HG02840 (cell line): ENCODE results near the gene ZBTB8A.
"Not testable (repeated sequence)": the region's sequence is repeated elsewhere in the genome, so short reads cannot be mapped to it uniquely, and the experiment has no call there.

ENCODE experiments used
- ATAC-seq: cut with Tn5 transposase; IDR thresholded peaks from one replicate; pipeline ENCODE4 v1.9.1; 2021; ENCODE audit warnings: mild to moderate bottlenecking, moderate library complexity, moderate number of reproducible peaks; ENCODE audit not compliant: unreplicated experiment, low FRiP score

ZBTB8A gene

DNA sequence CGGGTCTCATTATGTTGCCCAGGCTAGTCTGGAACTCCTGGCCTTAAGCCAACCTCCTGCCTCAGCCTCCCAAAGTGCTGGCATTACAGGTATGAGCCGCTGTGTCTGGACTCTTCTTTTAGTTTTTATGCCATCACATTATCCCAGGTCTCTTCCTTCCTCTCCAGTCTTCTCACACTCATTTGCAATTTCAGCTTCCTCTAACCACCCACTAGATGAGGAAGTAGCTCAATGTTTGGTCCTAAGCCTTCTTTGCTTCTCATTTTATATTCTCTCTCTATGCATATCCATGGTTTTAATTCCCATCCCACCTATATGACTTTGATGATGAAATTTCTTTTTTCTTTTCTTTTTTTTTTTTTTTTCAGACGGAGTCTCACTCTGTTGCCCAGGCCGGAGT, 3.1 kb upstream of the ZBTB8A start:
- no peak for ATAC-seq

DNA sequence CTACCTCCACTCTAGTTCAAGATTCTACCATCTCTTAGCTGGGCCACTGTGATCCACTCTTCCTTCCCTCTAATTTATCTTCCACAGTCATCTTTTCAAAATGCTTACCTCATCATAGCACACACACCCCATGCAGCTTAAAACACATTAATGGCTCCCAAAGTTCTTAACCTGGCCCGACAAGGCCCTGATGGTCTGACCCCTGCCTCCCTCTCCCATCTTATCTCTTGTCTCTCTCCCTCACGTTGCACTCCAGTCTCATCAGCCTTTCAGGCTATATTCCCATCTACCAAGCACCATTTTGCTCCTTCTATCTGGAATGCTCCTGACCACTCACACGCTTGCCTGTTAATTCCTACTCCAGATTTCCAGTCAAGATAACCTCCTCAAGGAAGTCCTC, 2.5 kb upstream of the ZBTB8A start:
- no peak for ATAC-seq

DNA sequence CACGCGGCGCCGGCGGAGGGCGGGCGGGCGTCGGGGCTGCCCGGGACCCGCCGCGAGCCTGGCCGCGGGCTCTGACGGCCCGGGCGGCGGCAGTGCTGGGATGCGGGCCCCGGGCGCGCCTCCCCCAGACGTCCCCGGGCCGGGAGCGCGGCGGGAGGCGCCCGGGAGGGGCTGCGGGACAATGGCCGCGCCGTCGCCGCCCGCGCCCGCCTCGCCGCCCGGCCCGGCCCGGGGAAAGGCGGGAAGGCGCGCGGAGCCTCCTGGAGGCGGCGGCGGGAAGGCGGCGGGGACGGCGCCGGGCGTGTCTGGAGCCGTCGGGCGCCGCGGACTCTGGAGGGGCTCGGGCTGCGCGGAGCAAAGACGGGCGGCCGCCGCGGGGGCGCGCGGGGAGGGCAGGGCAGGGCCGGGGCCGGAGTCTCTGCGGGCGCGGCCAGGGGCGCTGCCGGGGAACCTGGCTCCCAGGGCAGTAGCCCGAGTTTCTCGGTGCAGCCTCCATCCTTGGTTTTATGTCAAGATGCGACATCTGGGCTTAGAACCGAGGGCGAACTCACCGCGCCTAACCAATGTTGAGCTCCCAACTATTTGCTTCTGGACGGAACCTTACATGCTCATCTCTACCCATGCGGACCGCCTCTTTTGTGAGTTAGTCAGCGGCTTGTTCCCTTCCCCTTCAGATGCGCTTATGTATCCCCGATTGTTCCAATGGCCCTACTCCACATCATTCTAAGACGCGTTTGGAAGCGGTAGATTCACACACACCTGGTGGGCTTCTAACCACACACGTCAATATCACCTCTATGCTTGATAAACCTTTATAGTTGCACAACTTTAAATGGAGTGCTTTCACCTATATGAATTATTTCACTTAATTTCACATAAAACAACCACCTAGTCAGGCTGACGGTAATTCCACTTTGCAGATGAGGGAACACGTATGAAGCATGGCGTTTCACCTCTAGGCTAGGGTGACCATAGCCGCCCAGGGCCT, 651 bp downstream of the ZBTB8A start:
- ATAC-seq, result no peak

DNA sequence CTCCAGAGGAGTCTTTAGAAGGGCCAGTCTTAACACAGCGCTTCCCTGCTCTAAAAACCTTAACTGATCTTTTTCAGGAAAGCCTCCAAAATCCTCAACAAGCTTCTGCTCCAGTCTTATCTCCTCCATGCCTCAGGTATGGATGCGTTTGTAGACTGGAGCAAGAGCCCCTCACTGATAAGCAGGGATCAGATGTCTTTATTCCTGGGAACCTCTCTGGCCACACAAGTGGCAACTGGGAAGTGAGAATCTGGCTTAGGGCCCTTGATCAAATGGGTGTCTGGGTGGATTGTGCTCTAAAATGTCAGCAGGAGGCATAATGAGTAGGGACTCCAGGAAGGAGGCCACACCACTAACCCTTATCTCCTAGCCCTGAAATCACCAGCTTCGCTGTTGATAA, 1.4 kb downstream of the ZBTB8A start:
- no peak for ATAC-seq

DNA sequence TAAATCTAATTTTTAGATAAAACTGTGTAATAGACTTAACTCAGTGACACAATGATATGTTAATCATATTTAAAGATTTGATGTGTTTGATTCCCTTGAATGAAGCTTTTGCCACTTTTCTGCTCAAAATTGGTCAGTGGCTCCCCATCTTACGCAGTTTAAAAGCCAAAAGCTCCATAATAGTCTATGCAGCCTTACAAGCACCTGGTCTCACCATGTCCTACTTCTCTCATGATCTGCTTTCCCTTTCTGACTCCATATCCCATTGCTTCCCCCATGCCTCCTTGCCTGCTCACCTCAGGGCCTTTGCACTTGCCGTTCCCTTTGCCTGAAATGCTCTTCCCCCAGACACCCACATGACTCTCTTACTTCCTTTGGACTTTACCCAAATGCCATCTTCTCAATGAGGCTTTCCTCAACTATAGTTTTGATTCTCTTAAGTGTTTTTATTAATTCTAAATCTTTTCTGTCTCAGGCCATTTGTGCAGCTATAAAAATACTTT, 1.9 kb downstream of the ZBTB8A start:
- ATAC-seq, result no peak

DNA sequence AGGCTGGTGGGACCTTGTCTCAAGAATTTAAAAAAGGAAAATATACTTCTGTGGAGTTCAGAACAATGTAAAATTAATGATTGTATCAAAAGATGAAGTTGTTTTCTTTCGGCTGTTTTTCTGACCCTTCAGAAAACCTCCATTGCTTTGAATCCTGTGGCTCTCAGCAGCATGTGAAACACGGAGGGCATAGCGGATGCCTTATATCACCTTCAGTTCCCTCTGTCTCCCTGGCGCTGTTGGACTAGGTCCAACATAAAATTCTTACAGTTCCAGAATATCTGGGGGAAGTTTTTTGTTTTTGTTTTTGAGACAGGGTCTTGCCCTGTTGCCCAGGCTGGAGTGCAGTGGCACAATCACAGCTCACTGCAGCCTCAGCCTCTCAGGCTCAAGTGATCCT, 7.4 kb downstream of the ZBTB8A start:
- ATAC-seq, result no peak

DNA sequence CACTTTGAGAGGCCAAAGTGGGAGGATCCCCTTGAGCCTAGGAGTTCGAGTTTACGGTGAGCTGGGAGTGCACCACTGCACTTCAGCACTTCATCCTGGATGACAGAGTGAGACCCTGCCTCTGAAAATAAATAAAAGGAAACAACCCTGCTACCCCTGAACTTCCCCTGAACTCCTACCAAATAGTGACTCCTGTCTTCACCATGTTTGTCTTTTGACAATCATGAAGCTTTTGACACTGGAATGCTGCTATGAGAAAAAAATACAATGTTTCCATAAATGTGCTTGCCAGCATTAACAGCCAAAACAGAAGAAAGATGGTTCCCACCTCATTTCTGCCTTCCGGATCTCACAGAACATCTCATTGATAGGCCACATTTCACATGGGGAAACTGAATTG, 10.4 kb downstream of the ZBTB8A start:
- ATAC-seq, result no peak

DNA sequence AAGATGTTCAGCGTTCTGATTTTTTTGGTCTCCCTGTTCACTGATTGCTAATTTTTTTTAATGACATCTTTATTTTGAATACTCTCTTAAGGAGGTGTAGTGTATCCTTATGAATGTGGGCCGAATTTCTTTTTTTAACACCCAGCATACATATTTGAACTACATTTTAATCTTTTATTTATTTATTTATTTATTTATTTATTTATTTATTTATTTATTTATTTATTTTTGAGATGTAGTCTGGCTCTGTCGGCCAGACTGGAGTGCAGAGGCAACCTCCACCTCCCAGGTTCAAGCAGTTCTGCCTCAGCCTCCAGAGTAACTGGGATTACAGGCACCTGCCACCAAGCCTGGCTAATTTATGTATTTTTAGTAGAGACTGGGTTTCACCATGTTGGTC, 15.1 kb downstream of the ZBTB8A start:
- no peak for ATAC-seq

DNA sequence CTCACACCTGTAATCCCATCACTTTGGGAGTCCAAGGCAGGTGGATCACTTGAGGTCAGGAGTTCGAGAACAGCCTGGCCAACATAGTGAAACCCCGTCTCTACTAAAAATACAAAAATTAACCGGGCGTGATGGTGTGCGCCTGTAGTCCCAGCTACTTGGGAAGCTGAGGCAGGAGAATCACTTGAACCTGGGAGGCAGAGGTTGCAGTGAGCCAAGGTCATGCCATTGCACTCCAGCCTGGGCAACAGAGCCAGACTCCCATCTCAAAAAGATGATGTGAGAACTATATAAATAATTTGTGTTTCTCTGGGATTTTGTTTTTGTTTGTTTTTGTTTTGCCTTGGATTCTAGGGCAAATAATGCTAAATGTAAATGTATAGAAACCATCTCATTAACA, 17.8 kb downstream of the ZBTB8A start:
- not testable (repeated sequence) for ATAC-seq

DNA sequence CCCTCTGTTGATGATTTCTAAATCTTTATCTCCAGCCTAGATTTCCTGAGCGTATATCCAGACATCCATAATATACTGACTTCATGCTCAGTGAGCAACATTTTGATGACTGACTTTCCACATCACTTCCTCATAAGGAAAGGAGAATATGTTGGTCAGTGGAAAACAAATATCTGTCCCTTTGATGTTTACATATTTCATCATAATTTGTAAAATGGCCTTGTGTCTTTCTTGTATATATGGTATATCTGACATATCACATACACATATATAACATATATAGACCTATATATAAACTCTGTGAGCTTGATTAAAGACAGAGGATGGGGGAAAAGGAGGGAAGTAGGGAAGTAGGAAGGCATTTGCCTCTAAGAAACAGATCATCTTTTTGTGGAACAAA, 18.6 kb downstream of the ZBTB8A start:
- ATAC-seq, result no peak

DNA sequence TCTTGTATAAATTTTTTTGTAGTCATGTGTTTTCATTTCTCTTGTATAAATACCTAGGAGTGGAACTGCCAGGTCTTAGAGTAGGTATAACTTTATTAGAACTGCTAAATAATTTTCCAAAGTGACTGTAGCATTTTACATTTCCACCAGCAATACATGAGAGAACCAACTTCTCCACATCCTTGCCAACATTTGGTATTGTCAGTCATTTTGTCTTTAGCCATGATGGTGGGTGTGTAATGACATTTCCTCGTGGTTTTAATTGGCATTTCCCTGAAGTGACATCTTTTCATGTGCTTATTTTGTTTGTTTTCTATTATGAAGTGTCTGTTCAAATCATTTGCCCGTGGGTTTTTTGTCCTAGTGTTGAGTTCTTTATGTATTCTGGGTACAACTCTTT, 29.7 kb downstream of the ZBTB8A start:
- ATAC-seq, result no peak

DNA sequence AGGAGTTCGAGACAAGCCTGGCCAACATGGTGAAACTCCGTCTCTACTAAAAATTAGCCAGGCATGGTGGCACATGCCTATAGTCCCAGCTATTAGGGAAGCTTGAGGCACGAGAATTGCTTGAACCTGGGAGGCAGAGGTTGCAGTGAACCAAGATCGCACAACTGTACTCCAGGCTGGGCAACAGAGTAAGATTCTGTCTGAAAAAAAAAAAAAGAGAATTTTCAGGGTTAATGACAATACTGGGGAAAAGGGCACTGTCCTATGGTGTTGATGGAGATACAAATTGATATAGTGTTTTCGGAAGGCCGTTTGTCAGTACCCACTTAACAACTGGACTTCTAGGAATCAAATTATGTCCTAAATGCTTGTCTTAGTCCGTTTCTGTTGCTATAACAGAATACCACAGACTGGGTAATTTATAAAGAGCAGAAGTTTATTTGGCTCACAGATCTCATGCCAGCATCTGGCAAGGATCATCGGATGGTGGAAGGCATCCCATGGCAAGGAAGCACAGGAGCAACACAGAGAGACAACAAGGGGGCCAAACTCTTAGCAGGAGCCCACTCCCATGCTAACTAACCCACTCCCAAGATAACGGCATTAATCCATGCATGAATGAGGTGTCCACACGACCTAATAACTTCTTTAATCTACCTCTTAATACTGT, 41.3 kb downstream of the ZBTB8A start:
- ATAC-seq, result no peak

DNA sequence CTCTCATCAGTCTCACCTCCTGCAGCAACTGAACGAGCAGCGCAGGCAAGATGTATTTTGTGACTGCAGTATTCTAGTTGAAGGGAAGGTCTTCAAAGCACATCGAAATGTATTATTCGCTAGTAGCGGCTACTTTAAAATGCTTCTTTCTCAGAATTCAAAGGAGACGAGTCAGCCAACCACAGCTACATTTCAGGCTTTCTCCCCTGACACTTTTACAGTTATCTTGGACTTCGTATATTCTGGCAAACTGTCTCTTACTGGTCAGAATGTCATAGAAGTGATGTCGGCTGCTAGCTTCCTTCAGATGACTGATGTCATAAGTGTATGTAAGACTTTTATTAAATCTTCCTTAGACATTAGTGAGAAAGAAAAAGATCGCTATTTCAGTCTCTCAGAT, 53.7 kb downstream of the ZBTB8A start:
- no peak for ATAC-seq

DNA sequence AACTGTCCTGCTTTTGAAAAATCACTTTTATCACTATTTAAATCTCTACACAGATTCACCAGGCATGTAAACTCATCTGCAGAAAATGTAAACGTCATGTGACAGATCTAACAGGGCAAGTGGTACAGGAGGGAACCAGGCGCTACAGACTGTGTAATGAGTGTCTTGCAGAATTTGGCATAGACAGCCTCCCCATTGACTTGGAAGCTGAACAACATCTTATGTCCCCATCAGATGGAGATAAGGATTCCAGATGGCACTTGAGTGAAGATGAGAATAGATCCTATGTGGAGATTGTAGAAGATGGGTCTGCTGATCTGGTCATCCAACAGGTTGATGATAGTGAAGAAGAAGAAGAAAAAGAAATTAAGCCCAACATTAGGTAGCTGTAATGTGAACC, 60.8 kb downstream of the ZBTB8A start:
- no peak for ATAC-seq

DNA sequence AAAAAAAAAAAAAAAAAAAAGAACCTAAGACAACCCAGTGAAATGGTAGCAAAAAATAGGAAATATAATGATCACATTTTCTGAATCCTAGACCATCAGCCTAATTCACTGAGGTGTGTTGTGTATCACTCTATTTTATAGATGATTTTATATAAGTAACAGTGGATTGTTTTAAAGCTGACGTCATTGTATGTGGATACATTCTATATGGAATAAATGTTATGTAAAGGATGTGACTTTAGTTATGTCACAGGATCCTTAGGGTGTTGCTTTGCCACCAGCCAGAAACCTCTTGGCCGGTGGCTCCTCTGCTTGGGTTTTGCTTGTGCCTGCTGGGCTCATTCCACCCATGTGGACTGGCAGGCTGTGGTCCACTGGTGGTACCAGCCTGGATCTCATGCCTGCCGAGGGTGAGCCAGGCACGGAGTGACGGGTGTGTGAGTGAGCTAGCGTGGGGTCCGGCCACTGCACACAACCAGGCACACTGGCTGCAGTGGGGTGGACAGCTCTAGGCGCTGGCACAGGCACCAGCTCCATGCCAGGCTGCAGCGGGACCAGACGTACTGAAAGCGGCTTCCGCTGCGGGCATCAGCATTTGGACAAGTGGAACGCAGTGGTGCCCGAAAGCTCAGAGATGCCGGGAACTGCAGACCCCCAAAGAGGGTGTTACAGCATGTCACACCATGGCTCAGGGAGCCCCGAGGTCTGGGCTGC, 66.6 kb downstream of the ZBTB8A start:
- no peak for ATAC-seq

DNA sequence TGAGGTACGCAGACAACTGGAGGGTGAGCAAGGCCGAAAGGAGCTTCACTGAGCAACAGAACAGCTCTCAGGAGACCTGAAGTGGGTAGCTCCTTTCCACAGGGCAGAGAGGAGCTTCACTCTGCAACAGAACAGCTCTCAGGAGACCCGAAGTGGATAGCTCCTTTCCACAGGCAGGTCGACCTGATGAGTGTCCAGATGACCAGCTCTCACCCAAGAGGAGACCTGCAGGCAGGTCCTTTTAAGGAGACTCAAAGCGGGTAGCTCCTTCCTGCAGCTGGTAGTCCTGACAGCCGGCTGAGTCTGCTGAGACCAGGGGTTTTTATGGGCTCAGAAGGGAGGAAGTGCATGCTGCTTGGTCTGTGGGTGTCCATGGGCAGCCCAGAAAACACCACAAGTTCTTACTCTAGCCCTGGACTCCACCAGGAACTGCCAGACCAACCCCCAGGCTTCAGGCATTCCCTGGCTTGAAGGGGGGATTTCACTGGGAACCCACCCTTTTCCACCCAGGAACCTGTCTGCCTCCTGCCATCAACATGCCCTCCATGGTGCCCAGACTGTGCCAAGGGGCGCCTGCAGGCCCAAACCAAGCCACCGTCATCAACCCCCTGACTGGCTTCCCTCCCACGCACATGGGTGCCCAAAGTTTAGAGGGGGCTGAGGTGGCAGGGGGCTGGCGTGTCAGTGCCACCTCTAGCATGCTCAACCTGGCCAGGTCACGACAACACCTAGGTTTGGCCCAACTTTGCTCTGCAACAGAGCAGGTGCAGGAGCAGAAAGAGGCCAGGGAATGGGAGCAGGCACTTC, 67.5 kb downstream of the ZBTB8A start:
- no peak for ATAC-seq

DNA sequence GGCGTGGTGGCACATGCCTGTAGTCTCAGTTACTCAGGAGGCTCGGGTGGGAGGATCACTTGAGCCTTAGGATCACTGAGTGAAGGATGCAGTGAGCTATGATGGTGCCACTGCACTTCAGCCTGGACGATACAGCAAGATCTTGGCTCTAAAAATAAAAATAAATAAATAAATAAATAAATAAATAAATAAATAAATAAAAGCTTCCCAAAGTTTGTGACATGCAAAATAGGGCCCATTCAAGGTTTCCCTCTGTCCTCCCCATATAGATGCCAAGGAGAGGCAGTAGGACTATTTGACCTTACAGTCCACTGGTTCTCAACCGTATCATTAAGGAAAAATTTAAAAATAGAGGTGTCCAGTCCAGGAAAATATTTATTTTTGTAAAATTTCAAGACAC, 70.0 kb downstream of the ZBTB8A start:
- ATAC-seq, result no peak

DNA sequence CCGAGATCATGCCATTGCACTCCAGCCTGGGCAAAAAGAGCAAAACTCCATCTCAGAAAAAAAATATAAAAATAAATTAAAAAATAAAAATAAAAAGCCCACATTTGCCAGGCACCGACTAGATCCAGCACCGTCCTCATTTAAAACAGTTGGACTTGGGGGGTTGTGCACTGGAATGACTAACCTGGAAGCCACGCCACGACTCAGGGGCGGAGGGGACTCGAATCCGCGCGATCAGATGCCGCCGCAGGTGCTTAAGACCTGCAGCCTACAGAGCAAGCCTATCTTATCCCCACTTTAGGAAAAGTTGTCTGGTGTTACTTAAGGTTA, 72.6 kb downstream of the ZBTB8A start:
- no peak for ATAC-seq

DNA sequence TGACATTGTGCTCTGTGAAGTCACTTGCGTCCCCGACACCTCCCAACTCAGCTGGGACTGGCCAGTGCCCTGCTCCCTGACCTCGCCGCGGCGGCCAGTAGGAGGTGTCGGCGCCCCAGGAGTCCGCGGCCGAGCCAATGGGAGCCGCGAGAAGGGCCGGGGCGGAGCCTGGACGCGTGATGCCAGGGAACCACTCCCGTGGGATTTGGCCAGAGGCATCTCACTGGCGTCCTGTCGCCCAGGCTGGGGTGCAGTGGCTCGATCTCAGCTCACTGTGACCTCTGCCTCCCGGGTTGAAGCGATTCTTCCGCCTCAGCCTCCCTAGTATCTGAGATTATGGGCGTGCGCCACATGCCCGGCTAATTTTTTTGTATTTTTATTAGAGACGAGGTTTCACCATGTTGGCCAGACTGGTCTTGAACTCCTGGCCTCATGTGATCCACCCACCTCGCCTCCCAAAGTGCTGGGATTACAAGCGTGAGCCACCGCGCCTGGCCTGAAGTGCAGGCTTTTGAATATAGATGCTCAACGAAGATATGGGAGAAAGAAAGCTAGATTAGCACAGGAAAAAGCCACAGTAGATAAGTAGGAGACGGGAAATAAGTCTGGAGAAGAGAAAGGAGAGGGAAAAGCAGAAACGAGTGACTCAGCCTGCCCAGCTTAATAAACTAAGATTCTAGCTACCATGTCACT, 73.1 kb downstream of the ZBTB8A start:
- no peak for ATAC-seq

DNA sequence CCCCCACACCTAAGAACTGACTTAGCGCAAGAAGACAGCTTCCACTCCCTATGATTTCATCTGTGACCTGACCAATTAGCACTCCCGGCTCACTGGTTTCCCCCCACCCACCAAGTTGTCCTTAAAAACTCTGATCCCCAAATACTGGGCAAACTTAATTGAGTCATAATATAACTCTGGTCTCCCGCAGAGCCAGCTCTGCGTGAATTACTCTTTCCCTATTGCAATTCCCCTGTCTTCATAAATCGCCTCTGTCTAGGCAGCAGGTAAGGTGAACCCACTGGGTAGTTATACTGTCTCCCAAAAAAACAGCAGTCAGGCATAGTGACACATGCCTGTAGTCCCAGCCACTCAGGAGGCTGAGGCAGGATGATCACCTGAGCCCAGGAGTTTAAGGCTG, 74.2 kb downstream of the ZBTB8A start:
- no peak for ATAC-seq
